ENCODE data around the gene RIN1.
"Not testable (repeated sequence)": the region's sequence is repeated elsewhere in the genome, so short reads cannot be mapped to it uniquely, and the experiment has no call there.

Gene RIN1, protein sequence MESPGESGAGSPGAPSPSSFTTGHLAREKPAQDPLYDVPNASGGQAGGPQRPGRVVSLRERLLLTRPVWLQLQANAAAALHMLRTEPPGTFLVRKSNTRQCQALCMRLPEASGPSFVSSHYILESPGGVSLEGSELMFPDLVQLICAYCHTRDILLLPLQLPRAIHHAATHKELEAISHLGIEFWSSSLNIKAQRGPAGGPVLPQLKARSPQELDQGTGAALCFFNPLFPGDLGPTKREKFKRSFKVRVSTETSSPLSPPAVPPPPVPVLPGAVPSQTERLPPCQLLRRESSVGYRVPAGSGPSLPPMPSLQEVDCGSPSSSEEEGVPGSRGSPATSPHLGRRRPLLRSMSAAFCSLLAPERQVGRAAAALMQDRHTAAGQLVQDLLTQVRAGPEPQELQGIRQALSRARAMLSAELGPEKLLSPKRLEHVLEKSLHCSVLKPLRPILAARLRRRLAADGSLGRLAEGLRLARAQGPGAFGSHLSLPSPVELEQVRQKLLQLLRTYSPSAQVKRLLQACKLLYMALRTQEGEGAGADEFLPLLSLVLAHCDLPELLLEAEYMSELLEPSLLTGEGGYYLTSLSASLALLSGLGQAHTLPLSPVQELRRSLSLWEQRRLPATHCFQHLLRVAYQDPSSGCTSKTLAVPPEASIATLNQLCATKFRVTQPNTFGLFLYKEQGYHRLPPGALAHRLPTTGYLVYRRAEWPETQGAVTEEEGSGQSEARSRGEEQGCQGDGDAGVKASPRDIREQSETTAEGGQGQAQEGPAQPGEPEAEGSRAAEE

DNA sequence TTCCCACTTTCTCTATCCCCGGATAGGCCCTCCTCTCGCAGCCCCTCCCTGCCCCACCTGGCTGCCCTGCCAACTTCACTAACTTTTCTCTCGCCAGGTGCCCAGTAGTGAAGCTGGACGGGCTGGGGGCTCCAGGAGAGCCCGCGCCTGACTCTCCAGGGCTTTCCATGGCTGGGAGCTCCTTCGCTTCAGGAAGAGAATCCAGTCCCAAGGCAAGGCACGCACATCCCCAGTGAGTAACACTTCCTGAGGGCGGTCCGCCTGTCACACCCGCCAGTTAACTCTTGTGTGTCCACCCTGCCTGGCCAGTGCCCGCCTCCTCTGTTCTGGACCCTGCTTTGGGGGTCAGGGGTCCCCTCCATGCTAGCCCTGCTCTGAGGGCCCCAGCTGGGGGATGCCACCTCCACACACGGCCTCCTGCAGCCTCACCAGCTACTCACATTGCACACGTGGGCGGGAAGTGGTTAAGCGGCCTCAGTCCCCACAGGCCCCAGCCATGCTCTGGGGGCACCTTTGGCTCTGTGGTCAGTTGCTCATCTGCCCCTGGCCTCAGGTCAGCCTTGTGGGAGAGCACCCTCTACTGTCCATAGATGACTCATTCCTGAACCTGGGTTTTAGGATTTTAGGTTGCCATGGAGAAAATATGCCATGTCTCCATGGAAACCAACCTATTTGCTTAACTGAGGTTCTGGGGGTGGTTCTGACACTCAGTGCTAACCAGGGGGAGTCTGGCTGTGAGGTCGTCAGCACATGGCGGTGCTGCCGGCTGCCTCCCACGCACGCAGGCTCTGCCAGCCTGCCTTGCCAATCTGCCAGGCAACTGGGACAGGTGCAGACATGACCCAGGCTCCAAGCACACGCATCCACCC, at the start of gene RIN1:
RIN1 (minus strand) TSS at position 201 of the 869 bp plus-strand sequence; CDS start at position 169, 32 bp downstream.
- POLR2A ChIA-PET (ENCODE audit: low non-redundant PET) = interaction anchor here (1.2 to 1.4 kb wide), 2 partner anchors 10 to 12 kb away, joined by 3 to 8 read pairs; no protein-coding TSS in a partner anchor
- DNase-seq (ENCODE audit: low spot score) = peak; percentile 97

DNA sequence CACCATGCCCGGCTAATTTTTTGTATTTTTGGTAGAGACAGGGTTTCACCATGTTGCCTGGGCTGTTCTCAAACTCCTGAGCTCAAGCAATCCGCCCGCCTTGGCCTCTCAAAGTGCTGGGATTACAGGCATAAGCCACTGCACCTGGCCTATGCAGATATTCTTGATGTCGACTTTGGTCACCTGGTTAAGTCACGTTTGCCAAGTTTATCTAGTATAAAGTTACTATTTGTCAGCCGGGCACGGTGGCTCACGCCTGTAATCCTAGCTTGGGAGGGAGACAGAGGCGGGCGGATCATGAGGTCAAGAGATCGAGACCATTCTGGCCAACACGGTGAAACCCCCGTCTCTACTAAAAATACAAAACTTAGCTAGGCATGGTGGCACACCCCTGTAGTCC, 48.1 kb upstream of the RIN1 start:
- POLR2A ChIA-PET (ENCODE audit: low non-redundant PET); DNase-seq (ENCODE audit: low spot score); H3K27ac ChIP-seq: not testable (repeated sequence)
- CTCF ChIA-PET = interaction anchor here (0.6 to 2.7 kb wide), 4 partner anchors 9 to 126 kb away, joined by 4 to 24 read pairs (median 7); no protein-coding TSS in a partner anchor

More for the DNA sequence above, at the start of gene RIN1:
- CTCF ChIA-PET = interaction anchor here (0.6 to 3.4 kb wide), 4 partner anchors 24 to 52 kb away, joined by 3 to 22 read pairs (median 6); no protein-coding TSS in a partner anchor
- TF ChIP-seq, protein P1, sequence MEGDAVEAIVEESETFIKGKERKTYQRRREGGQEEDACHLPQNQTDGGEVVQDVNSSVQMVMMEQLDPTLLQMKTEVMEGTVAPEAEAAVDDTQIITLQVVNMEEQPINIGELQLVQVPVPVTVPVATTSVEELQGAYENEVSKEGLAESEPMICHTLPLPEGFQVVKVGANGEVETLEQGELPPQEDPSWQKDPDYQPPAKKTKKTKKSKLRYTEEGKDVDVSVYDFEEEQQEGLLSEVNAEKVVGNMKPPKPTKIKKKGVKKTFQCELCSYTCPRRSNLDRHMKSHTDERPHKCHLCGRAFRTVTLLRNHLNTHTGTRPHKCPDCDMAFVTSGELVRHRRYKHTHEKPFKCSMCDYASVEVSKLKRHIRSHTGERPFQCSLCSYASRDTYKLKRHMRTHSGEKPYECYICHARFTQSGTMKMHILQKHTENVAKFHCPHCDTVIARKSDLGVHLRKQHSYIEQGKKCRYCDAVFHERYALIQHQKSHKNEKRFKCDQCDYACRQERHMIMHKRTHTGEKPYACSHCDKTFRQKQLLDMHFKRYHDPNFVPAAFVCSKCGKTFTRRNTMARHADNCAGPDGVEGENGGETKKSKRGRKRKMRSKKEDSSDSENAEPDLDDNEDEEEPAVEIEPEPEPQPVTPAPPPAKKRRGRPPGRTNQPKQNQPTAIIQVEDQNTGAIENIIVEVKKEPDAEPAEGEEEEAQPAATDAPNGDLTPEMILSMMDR (conservative IDR thresholded peaks at IDR 0.05; ENCODE audit: low read depth) = peak; percentile 50
- peak within 1 kb of the TSS; percentile 100 for H3K27ac ChIP-seq

DNA sequence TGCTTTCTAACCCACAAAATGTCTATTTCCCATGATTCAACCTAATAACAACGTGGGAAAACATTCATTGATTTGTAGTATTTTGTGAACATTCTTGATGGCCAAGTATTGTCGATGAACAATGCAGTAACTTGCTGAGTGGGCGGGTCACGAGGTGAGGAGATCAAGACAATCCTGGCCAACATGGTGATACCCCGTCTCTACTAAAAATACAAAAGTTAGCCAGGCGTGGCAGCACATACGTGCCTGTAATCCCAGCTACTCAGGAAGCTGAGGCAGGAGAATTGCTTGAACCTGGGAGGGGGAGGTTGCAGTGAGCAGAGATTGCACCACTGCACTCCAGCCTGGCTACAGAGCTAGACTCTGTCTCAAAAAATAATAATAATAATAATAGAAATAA, 44.0 kb upstream of the RIN1 start:
- CTCF ChIA-PET = interaction anchor here (1.1 kb wide), 1 partner anchor 69 kb away, joined by 3 read pairs; no protein-coding TSS in a partner anchor
- POLR2A ChIA-PET (ENCODE audit: low non-redundant PET); H3K27ac ChIP-seq; DNase-seq (ENCODE audit: low spot score): not testable (repeated sequence)

DNA sequence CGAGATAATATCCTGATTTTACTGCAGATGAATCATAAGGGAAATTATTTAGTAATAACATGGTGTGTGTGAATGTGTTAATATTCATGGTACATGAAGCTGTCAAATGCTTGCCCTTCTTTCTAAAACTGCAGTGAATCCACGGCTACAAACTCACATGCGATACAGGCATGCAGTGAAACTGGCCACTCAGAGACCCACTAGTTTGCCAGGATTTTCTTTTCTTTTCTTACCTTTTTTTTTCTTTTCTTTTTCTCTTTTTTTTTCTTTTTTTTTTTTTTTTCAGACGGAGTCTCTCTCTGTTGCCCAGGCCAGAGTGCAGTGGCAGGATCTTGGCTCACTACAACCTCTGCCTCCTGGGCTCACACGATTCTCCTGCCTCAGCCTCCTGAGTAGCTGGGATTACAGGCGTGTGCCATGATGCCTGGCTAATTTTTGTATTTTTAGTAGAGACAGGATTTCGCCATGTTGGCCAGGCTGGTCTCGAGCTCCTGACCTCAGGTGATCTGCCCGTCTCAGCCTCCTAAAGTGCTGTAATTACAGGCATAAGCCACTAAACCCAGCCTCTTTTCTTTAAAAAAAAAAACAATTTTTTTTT, 37.6 kb upstream of the RIN1 start:
- POLR2A ChIA-PET (ENCODE audit: low non-redundant PET); H3K27ac ChIP-seq; DNase-seq (ENCODE audit: low spot score): not testable (repeated sequence)
- CTCF ChIA-PET = interaction anchor here (0.6 kb wide), 2 partner anchors 8 to 1144 kb away, joined by 3 read pairs; no protein-coding TSS in a partner anchor

DNA sequence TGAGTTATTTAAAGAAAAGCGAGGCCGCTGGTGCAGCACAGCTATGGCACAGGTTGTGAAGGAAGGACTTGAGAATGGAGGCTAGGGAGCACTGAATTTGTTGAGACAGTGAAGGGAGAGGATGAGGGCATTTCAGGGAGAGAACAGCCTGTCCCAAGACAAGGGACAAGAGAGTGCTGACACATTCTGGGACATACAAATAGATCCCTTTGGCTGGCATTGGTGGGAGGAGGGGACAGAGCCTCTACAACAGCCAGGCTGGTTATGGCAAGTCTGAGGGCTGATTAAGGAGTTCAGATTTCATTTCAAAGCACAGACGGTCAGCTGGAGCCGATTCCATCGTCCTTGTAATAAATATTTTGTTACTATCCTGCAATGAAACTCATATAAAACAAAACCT, 37.0 kb upstream of the RIN1 start:
- ChIA-PET CTCF (interaction anchor here (0.6 to 1.3 kb wide), 2 partner anchors 7 to 16 kb away, joined by 3 to 4 read pairs; no protein-coding TSS in a partner anchor), POLR2A (ENCODE audit: low non-redundant PET) (no interaction called here)
- DNase-seq (ENCODE audit: low spot score) = no peak
- TF ChIP-seq, protein P1 (conservative IDR thresholded peaks at IDR 0.05; ENCODE audit: low read depth) = no peak
- H3K27ac ChIP-seq = no peak overlapping the region

DNA sequence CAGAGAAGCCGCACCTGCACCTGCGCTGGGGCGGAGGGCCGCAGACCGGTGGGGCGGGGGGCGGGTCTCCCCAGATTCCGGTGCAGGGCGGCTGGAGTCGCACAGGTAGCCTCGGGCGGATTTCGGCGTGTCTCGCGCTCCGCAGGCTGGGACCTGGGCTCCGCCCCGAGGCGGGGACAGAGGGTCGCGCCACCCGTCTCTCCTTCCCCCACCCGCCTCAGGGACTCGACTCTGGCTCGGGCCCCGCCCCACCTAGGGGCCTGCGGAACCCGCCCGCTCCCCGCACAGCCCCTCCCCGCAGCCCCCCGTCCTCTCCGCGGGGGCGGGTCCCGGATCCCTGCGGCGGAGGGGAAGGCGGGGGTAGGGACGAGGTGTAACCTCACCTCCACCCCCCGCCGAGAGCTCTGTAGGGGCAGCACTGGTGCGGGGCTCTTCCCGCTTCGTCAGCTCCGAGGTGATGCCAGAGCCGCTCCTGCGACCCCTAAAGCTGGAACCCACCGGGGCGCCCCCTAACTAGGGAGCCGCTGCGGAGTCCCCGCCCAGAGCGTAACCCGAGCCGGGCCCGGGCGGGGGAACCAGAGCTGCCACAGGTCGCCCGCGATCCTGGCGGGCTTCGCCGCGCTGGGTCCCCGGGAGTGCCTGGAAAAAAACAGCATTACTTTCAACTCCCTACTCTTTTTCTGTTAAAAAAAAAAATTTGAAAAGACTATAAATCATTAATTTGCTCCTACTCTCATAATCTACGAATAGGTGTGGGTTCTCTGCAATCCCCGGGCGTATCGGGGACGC, 35.6 kb upstream of the RIN1 start, which contains the start of gene SLC29A2:
SLC29A2 (minus strand) TSS at position 134 of the 789 bp plus-strand sequence. CDS start 169 bp downstream, outside the sequence.
- CTCF ChIA-PET = interaction anchor here (1.3 to 2.4 kb wide), 3 partner anchors 15 to 60 kb away, joined by 4 to 7 read pairs (median 4); no protein-coding TSS in a partner anchor
- peak; percentile 64 for DNase-seq (ENCODE audit: low spot score)
- H3K27ac ChIP-seq = peak within 1 kb of the TSS; percentile 85
- TF ChIP-seq, protein P1 (conservative IDR thresholded peaks at IDR 0.05; ENCODE audit: low read depth) = no peak
- POLR2A ChIA-PET (ENCODE audit: low non-redundant PET) = interaction anchor here (0.6 to 0.7 kb wide), 3 partner anchors 10 to 246 kb away, joined by 3 read pairs; no protein-coding TSS in a partner anchor

Data from RWPE1 (cell line).